Measurements from ENCODE around the gene FAM184B. TPM values are rescaled to one million over a fixed set of nuclear protein-coding genes. Genes with fewer than 3 reads are reported as not detected.
"Not testable (repeated sequence)": the region's sequence is repeated elsewhere in the genome, so short reads cannot be mapped to it uniquely, and the experiment has no call there.

FAM184B gene
- total RNA-seq, 1 experiment from 2014 or later = not detected

DNA sequence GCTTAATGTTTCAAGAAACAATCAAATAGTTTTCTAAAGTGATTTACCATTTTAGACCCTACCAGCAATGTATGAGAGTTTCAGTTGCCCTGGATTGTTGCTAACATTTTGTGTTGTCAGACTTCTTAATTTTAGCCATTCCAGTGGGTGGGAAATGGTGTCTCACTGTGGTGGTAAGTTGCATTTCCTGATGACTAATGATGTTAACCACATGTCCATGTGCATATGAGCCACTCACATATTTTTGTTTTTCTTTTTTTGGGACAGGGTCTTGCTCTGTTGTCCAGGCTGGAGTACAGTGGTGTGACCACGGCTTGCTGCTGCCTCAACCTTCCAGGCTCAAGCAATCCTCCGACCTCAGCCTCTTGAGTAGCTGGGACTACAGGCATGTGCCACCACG is 118.7 kb downstream of the FAM184B start:
- CTCF ChIA-PET = interaction anchor here (0.7 kb wide), 1 partner anchor 1019 kb away, joined by 3 read pairs; no protein-coding TSS in a partner anchor
- no TSS peak for BruUV-seq (replicated peaks)
- no peaks in the 10 kb centered on the region for H3K4me1 ChIP-seq
- POLR2A ChIA-PET = no interaction called here
- DNase-seq = no peak
- H3K36me3 ChIP-seq (ENCODE audit: control insufficient read depth, insufficient read depth, low read length) = no peaks in the 10 kb centered on the region
- no peaks in the 10 kb centered on the region for H3K9me3 Mint-ChIP-seq (ENCODE audit: unreplicated experiment)
- H3K9me3 ChIP-seq = no peaks in the 10 kb centered on the region
- no peak overlapping the region for H3K27ac Mint-ChIP-seq (ENCODE audit: unreplicated experiment)
- H3K4me1 Mint-ChIP-seq (ENCODE audit: low read depth, unreplicated experiment) = no peaks in the 10 kb centered on the region
- no peaks in the 10 kb centered on the region for H3K27me3 ChIP-seq (replicated peaks; ENCODE audit: control insufficient read depth, insufficient read depth, low read length)
- intact Hi-C loops (cut with micrococcal nuclease; ENCODE audit: unreplicated experiment) = no loop called here
- TF ChIP-seq, protein P1, sequence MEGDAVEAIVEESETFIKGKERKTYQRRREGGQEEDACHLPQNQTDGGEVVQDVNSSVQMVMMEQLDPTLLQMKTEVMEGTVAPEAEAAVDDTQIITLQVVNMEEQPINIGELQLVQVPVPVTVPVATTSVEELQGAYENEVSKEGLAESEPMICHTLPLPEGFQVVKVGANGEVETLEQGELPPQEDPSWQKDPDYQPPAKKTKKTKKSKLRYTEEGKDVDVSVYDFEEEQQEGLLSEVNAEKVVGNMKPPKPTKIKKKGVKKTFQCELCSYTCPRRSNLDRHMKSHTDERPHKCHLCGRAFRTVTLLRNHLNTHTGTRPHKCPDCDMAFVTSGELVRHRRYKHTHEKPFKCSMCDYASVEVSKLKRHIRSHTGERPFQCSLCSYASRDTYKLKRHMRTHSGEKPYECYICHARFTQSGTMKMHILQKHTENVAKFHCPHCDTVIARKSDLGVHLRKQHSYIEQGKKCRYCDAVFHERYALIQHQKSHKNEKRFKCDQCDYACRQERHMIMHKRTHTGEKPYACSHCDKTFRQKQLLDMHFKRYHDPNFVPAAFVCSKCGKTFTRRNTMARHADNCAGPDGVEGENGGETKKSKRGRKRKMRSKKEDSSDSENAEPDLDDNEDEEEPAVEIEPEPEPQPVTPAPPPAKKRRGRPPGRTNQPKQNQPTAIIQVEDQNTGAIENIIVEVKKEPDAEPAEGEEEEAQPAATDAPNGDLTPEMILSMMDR (IDR thresholded peaks at IDR 0.05; ENCODE audit: insufficient read depth in 1 of 2, low read depth in 1 of 2, low read length in 1 of 2, severe bottlenecking in 1 of 2, unreplicated experiment in 1 of 2) = no peak
- H3K4me3 ChIP-seq (ENCODE audit: low read depth, low read length) = no peak overlapping the region
- no peaks in the 10 kb centered on the region for H3K36me3 Mint-ChIP-seq (ENCODE audit: insufficient read depth, unreplicated experiment)
- peaks cover 3% of the 10 kb centered on the region for H3K27me3 Mint-ChIP-seq (ENCODE audit: insufficient read depth, unreplicated experiment)
- H3K4me3 Mint-ChIP-seq (ENCODE audit: unreplicated experiment) = no peak overlapping the region

GRCh38 chr4:17659196-17659595 is 122.2 kb downstream of the FAM184B start:
- H3K9me3 Mint-ChIP-seq (ENCODE audit: unreplicated experiment); H3K4me1 ChIP-seq; POLR2A ChIA-PET; H3K27me3 Mint-ChIP-seq (ENCODE audit: insufficient read depth, unreplicated experiment); DNase-seq; BruUV-seq (replicated peaks); H3K27ac Mint-ChIP-seq (ENCODE audit: unreplicated experiment); H3K9me3 ChIP-seq; H3K36me3 ChIP-seq (ENCODE audit: control insufficient read depth, insufficient read depth, low read length); H3K4me3 ChIP-seq (ENCODE audit: low read depth, low read length); intact Hi-C loops (cut with micrococcal nuclease; ENCODE audit: unreplicated experiment); H3K27me3 ChIP-seq (replicated peaks; ENCODE audit: control insufficient read depth, insufficient read depth, low read length); H3K4me3 Mint-ChIP-seq (ENCODE audit: unreplicated experiment); CTCF ChIA-PET; H3K4me1 Mint-ChIP-seq (ENCODE audit: low read depth, unreplicated experiment); H3K36me3 Mint-ChIP-seq (ENCODE audit: insufficient read depth, unreplicated experiment): not testable (repeated sequence)

GRCh38 chr4:17657849-17658248 is 123.6 kb downstream of the FAM184B start:
- H3K27me3 Mint-ChIP-seq (ENCODE audit: insufficient read depth, unreplicated experiment) = no peaks in the 10 kb centered on the region
- CTCF ChIA-PET = no interaction called here
- POLR2A ChIA-PET = no interaction called here
- BruUV-seq (replicated peaks) = no TSS peak
- no peaks in the 10 kb centered on the region for H3K36me3 Mint-ChIP-seq (ENCODE audit: insufficient read depth, unreplicated experiment)
- H3K4me3 ChIP-seq (ENCODE audit: low read depth, low read length) = no peak overlapping the region
- H3K4me3 Mint-ChIP-seq (ENCODE audit: unreplicated experiment) = no peak overlapping the region
- DNase-seq = no peak
- H3K36me3 ChIP-seq (ENCODE audit: control insufficient read depth, insufficient read depth, low read length) = no peaks in the 10 kb centered on the region
- H3K9me3 Mint-ChIP-seq (ENCODE audit: unreplicated experiment) = no peaks in the 10 kb centered on the region
- H3K27me3 ChIP-seq (replicated peaks; ENCODE audit: control insufficient read depth, insufficient read depth, low read length) = no peaks in the 10 kb centered on the region; the same call in 1 of the 2 replicates
- TF ChIP-seq, protein P1 (IDR thresholded peaks at IDR 0.05; ENCODE audit: insufficient read depth in 1 of 2, low read depth in 1 of 2, low read length in 1 of 2, severe bottlenecking in 1 of 2, unreplicated experiment in 1 of 2) = no peak
- no peaks in the 10 kb centered on the region for H3K4me1 Mint-ChIP-seq (ENCODE audit: low read depth, unreplicated experiment)
- H3K9me3 ChIP-seq = no peaks in the 10 kb centered on the region
- intact Hi-C loops (cut with micrococcal nuclease; ENCODE audit: unreplicated experiment) = no loop called here
- H3K27ac Mint-ChIP-seq (ENCODE audit: unreplicated experiment) = no peak overlapping the region
- H3K4me1 ChIP-seq = no peaks in the 10 kb centered on the region

- Mint-ChIP-seq H3K27ac (ENCODE audit: unreplicated experiment) (no peak overlapping the region), H3K4me1 (ENCODE audit: low read depth, unreplicated experiment) (no peaks in the 10 kb centered on the region), H3K4me3 (ENCODE audit: unreplicated experiment) (no peak overlapping the region), H3K9me3 (ENCODE audit: unreplicated experiment) (no peaks in the 10 kb centered on the region), H3K36me3 (ENCODE audit: insufficient read depth, unreplicated experiment) (no peaks in the 10 kb centered on the region), H3K27me3 (ENCODE audit: insufficient read depth, unreplicated experiment) (no peaks in the 10 kb centered on the region)
- intact Hi-C loops (cut with micrococcal nuclease; ENCODE audit: unreplicated experiment) = no loop called here
- DNase-seq = no peak
- Histone ChIP-seq H3K36me3 (ENCODE audit: control insufficient read depth, insufficient read depth, low read length) (no peaks in the 10 kb centered on the region), H3K4me3 (ENCODE audit: low read depth, low read length) (no peak overlapping the region), H3K4me1 (no peaks in the 10 kb centered on the region), H3K9me3 (no peaks in the 10 kb centered on the region), H3K27me3 (replicated peaks; ENCODE audit: control insufficient read depth, insufficient read depth, low read length) (no peaks in the 10 kb centered on the region; the same call in 1 of the 2 replicates)
- ChIA-PET POLR2A (no interaction called here), CTCF (no interaction called here)
- TF ChIP-seq, protein P1 (IDR thresholded peaks at IDR 0.05; ENCODE audit: insufficient read depth in 1 of 2, low read depth in 1 of 2, low read length in 1 of 2, severe bottlenecking in 1 of 2, unreplicated experiment in 1 of 2) = no peak
- no TSS peak for BruUV-seq (replicated peaks)
Measured at GRCh38 chr4:17657090-17657489, 124.3 kb downstream of the FAM184B start.
